ENCODE results near the gene ENPP3. TPM values are rescaled to one million over a fixed set of nuclear protein-coding genes. Genes with fewer than 3 reads are reported as not detected.

Gene ENPP3
- total and polyA plus RNA-seq, 2 experiments from 2014 or later, result not detected

DNA sequence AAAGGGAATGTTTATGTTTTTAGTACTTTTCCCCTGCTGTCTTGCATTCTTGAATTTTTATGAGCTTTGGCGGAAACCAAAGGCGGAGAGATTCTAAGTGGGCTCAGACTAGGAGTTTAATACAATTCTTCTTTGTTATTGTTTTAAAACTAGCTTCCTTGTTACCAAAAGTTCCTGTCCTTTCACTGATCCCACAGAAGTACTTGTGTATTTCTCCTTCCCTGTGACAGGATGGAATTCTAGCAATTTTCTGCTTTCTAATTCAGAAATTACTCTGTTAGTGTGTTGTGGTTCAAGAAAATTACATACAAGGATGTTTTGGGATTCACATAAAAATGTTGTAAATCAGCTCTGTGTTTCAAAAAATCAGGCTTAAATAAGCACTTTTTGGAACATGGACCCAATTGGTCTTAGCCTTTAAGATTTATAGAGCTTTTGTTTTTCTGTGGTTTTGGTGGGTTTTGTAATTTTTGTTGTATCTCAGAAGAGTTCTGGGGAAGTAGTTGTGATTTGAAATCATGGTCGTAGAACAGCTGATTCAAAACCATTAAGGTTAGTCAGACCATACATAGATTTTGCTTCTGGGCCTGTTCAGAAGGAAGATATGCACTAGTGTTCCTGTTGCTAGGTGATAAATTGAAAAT lies 91.3 kb downstream of the ENPP3 start (continued):
- TF ChIP-seq EZH2phosphoT487 (IDR thresholded peaks at IDR 0.05; ENCODE audit: unreplicated experiment), result no peak

GRCh38 chr6:131729550-131729949 lies 92.4 kb downstream of the ENPP3 start:
- no peak overlapping the region for H2AFZ ChIP-seq
- H3K27ac Mint-ChIP-seq, result no peak overlapping the region; the same call in 1 of the 2 replicates
- H3K27me3 Mint-ChIP-seq (ENCODE audit: insufficient read depth, low read depth, poor library complexity), result peaks cover 4% of the 10 kb centered on the region

More at GRCh38 chr6:131729550-131729949, 92.4 kb downstream of the ENPP3 start:
- ATAC-seq, result no peak
- Histone ChIP-seq H3K27ac (ENCODE audit: low read depth) (no peak overlapping the region), H4K20me1 (replicated peaks; ENCODE audit: insufficient read depth) (no peaks in the 10 kb centered on the region), H3K4me2 (no peak overlapping the region), H3F3A (replicated peaks; ENCODE audit: low read depth) (no peaks in the 10 kb centered on the region), H3K79me2 (replicated peaks; ENCODE audit: insufficient read depth) (no peaks in the 10 kb centered on the region), H3K36me3 (ENCODE audit: insufficient read depth) (0 out of 2 replicates have a peak, but pooled peaks cover 3% of the 10 kb centered on the region), H3K4me1 (ENCODE audit: insufficient read depth) (no peaks in the 10 kb centered on the region), H3K9me2 (ENCODE audit: insufficient read depth) (no peaks in the 10 kb centered on the region), H3K4me3 (no peak overlapping the region), H3K27me3 (ENCODE audit: insufficient read depth) (no peaks in the 10 kb centered on the region)
- no peak for DNase-seq (ENCODE audit: low spot score)
- TF ChIP-seq, protein P1, sequence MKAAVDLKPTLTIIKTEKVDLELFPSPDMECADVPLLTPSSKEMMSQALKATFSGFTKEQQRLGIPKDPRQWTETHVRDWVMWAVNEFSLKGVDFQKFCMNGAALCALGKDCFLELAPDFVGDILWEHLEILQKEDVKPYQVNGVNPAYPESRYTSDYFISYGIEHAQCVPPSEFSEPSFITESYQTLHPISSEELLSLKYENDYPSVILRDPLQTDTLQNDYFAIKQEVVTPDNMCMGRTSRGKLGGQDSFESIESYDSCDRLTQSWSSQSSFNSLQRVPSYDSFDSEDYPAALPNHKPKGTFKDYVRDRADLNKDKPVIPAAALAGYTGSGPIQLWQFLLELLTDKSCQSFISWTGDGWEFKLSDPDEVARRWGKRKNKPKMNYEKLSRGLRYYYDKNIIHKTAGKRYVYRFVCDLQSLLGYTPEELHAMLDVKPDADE (IDR thresholded peaks at IDR 0.05), result no peak
- TF ChIP-seq ZNF462 (CRISPR knock-in tag; IDR thresholded peaks at IDR 0.05) (no peak), JUNB (IDR thresholded peaks at IDR 0.05; ENCODE audit: unreplicated experiment) (no peak), CREB1 (CRISPR knock-in tag; IDR thresholded peaks at IDR 0.05; ENCODE audit: low read depth) (no peak), POLR2AphosphoS5 (IDR thresholded peaks at IDR 0.05; ENCODE audit: low read depth) (no peak), EZH2 (IDR thresholded peaks at IDR 0.05; ENCODE audit: low read depth, unreplicated experiment) (no peak), STAT1 (IDR thresholded peaks at IDR 0.05; ENCODE audit: unreplicated experiment) (no peak), ZNF331 (CRISPR knock-in tag; IDR thresholded peaks at IDR 0.05; ENCODE audit: low read depth) (no peak), EZH2phosphoT487 (IDR thresholded peaks at IDR 0.05; ENCODE audit: unreplicated experiment) (no peak), NANOG (IDR thresholded peaks at IDR 0.05; ENCODE audit: borderline replicate concordance) (no peak), ZNF114 (CRISPR knock-in tag; IDR thresholded peaks at IDR 0.05) (no peak)
- TF ChIP-seq, protein P2, sequence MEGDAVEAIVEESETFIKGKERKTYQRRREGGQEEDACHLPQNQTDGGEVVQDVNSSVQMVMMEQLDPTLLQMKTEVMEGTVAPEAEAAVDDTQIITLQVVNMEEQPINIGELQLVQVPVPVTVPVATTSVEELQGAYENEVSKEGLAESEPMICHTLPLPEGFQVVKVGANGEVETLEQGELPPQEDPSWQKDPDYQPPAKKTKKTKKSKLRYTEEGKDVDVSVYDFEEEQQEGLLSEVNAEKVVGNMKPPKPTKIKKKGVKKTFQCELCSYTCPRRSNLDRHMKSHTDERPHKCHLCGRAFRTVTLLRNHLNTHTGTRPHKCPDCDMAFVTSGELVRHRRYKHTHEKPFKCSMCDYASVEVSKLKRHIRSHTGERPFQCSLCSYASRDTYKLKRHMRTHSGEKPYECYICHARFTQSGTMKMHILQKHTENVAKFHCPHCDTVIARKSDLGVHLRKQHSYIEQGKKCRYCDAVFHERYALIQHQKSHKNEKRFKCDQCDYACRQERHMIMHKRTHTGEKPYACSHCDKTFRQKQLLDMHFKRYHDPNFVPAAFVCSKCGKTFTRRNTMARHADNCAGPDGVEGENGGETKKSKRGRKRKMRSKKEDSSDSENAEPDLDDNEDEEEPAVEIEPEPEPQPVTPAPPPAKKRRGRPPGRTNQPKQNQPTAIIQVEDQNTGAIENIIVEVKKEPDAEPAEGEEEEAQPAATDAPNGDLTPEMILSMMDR (conservative IDR thresholded peaks at IDR 0.05; ENCODE audit: low read depth in 2 of 2), result no peak
- TF ChIP-seq, protein P3, sequence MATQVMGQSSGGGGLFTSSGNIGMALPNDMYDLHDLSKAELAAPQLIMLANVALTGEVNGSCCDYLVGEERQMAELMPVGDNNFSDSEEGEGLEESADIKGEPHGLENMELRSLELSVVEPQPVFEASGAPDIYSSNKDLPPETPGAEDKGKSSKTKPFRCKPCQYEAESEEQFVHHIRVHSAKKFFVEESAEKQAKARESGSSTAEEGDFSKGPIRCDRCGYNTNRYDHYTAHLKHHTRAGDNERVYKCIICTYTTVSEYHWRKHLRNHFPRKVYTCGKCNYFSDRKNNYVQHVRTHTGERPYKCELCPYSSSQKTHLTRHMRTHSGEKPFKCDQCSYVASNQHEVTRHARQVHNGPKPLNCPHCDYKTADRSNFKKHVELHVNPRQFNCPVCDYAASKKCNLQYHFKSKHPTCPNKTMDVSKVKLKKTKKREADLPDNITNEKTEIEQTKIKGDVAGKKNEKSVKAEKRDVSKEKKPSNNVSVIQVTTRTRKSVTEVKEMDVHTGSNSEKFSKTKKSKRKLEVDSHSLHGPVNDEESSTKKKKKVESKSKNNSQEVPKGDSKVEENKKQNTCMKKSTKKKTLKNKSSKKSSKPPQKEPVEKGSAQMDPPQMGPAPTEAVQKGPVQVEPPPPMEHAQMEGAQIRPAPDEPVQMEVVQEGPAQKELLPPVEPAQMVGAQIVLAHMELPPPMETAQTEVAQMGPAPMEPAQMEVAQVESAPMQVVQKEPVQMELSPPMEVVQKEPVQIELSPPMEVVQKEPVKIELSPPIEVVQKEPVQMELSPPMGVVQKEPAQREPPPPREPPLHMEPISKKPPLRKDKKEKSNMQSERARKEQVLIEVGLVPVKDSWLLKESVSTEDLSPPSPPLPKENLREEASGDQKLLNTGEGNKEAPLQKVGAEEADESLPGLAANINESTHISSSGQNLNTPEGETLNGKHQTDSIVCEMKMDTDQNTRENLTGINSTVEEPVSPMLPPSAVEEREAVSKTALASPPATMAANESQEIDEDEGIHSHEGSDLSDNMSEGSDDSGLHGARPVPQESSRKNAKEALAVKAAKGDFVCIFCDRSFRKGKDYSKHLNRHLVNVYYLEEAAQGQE (IDR thresholded peaks at IDR 0.05; ENCODE audit: unreplicated experiment), result no peak
- H3K9me3 Mint-ChIP-seq, result peaks cover 4% of the 10 kb centered on the region; the same call in 1 of the 3 replicates
- H3K36me3 Mint-ChIP-seq (ENCODE audit: low read depth), result peaks cover 3% of the 10 kb centered on the region; the same call in 2 of the 3 replicates
- H3K4me1 Mint-ChIP-seq, result 0 out of 3 replicates have a peak, but pooled peaks cover 7% of the 10 kb centered on the region
- H3K4me3 Mint-ChIP-seq, result no peak overlapping the region
